Activated naive CD4-positive, alpha-beta T cell (primary cell): Measurements from ENCODE around the gene VPS11.

Source experiments
- DNase-seq, 4 experiments: peaks; one replicate each; lab custom pipeline; 2025; lab: John Stamatoyannopoulos, UW

Gene VPS11

DNA sequence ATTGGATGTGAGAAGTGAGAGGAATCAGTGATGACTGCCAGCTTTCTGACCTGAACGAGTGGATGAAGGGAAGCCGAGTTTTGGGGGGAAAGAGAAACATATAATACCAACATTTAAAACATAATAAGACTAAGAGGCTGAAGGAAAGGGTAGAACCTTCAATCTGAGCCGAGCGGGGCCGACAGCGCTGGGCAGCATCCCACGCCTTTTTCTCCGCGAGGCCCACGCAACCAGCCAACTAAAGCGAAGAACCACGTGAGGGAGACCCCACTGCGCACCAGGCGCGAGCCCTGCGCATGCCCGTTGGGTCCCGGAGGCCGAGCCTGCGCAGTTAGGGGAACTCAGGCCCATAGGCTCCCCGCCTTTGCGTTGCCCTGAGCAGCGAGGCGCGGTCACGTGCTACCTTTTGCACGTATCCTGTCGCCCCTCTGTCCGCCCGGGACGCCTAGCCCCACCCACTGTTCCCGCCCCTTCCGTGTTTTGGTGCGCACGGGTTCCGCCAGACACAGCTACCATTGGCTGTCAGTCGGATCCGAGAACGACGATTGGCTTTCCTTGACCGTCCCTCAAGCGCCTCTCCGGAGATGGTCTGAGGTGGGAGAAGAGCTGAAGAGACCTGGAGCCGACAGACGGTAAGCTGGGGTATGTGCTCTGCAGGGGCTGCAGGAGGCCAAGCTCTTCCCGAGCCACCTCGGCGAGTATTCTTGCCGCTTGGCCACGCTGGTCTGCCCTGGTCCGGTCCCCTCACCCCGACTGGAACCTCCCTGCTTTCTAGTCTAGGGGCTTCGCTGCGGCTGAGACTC lies 53.6 kb downstream of the VPS11 start, which contains the start of gene HINFP:
Gene HINFP, plus strand, starts transcription at position 573 of the 803 bp plus-strand sequence. CDS start 5,365 bp downstream, outside the sequence.
- peak; percentile 98 to 100 (median 99) for DNase-seq

DNA sequence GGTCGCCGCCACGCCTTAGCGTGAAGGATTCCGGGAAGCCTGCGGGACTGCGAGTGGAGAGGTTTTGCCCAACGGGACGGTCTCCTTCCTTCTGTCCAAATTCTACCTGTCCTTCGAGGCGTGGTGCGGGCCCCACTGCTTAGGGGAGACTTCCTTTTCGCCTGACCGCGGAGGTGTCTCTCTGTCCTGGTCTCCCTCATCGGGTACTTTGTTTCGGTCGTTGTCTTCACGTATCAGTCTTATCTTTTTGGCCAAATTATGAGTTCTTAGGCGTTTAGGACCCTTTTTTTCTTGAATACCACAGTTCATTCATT lies 54.1 kb downstream of the VPS11 start:
- no peak for DNase-seq

DNA sequence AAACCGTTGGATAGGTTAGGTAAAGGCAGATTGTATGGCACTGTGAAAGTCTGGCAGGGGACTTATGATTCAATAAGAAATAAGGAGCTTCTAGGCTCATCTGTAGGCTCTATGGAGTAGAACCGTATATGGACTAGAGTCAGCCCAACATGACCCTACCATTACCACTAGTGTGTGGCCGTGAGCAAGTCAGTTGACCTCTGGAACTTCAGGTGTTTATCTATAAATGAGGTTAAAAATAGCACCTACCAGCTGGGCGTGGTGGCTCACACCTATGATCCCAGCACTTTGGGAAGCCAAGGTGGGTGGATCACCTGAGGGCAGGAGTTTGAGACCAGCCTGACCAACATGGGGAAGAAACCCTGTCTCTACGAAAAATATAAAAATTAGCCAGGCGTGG lies 58.2 kb downstream of the VPS11 start:
- DNase-seq, result no peak

- no peak for DNase-seq
Measured at GRCh38 chr11:119126675-119127268, 59.2 kb downstream of the VPS11 start.

DNA sequence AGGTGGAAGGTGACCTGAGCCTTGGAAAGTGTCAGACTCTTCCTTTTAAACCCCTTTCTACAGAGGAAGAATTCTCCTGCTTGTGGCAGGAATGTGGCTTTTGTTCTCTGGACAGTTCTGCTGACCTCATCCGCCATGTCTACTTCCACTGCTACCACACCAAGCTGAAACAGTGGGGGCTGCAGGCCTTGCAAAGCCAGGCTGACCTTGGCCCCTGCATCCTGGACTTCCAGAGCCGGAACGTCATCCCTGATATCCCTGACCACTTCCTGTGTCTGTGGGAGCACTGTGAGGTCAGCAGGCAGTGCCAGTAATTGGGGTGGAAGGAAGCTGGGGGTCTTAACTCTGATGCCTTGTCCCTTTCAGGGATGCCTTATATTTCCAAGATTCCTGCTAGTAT lies 63.0 kb downstream of the VPS11 start:
- DNase-seq, result no peak
